H1 (cell line): Measurements from ENCODE around the gene UBE2K. TPM values are rescaled to one million over a fixed set of nuclear protein-coding genes. Genes with fewer than 3 reads are reported as not detected.

Experiments used
- CTCF ChIA-PET: fragments of 300-600 bp; sonication (Branson Sonifier 250); formaldehyde crosslinking; loops from one replicate; lab custom pipeline; 2021; ENCODE audit not compliant: partially characterized antibody; lab: Charles Lee
- POLR2A ChIA-PET: fragments of 300-600 bp; sonication (Branson Sonifier 250); formaldehyde crosslinking; loops from one replicate; lab custom pipeline; 2021; ENCODE audit warnings: inconsistent platforms; ENCODE audit not compliant: partially characterized antibody; lab: Charles Lee
- DNase-seq, 2 experiments: peaks; one replicate each; pipeline versions ENCODE4 v3.0.0 to v3.0.0-alpha.2; 2010 to 2022; ENCODE audit warnings: low spot score in 2 of 2, low read depth in 1 of 2, mixed read lengths in 1 of 2
- FAIRE-seq: peaks from 2 replicates; lab custom pipeline; 2011; peaks lifted over from hg19 to GRCh38; lab: Jason Lieb, UNC
- H2AFZ ChIP-seq: 2 replicates; pipeline ENCODE4 v1.8.1; 2012; ENCODE audit warnings: low read length, inconsistent platforms
- H2AK5ac ChIP-seq: 2 replicates; pipeline ENCODE4 v1.6.1; 2013; ENCODE audit warnings: low read depth, low read length
- H2BK120ac ChIP-seq: replicated peaks from 2 replicates; pipeline ENCODE3; 2013; ENCODE audit warnings: low read depth, low read length, inconsistent platforms
- H2BK12ac ChIP-seq: 2 replicates; pipeline ENCODE4 v1.6.1; 2013; ENCODE audit warnings: low read depth, low read length
- H2BK15ac ChIP-seq: 2 replicates; pipeline ENCODE4 v1.6.1; 2013; ENCODE audit warnings: low read length
- H2BK20ac ChIP-seq: 2 replicates; pipeline ENCODE4 v1.6.1; 2013; ENCODE audit warnings: low read length
- H2BK5ac ChIP-seq: 2 replicates; pipeline ENCODE4 v1.6.1; 2013; ENCODE audit warnings: low read depth, low read length
- H3K14ac ChIP-seq: 2 replicates; pipeline ENCODE4 v1.6.1; 2013; ENCODE audit warnings: inconsistent platforms; ENCODE audit not compliant: insufficient read length
- H3K18ac ChIP-seq: 2 replicates; pipeline ENCODE4 v1.6.1; 2013; ENCODE audit warnings: low read length; ENCODE audit errors: extremely low read depth
- H3K23ac ChIP-seq: 2 replicates; pipeline ENCODE4 v1.6.1; 2013; ENCODE audit warnings: inconsistent platforms; ENCODE audit not compliant: insufficient read length
- H3K23me2 ChIP-seq: 2 replicates; pipeline ENCODE4 v1.6.1; 2013; ENCODE audit warnings: low read depth, low read length
- H3K27ac ChIP-seq: 2 replicates; pipeline ENCODE4 v1.6.1; 2011; ENCODE audit warnings: low read depth, low read length, inconsistent platforms
- H3K27me3 ChIP-seq, 4 experiments: replicated peaks in 1 of 4; 1 replicate in 1 of 4; 2 replicates in 3 of 4; pipeline versions ENCODE4 v1.6.1 to v1.8.1; 2011 to 2013; ENCODE audit warnings: low read length in 3 of 4, mild to moderate bottlenecking in 3 of 4, inconsistent platforms in 2 of 4, mixed read lengths in 2 of 4, moderate library complexity in 1 of 4; ENCODE audit not compliant: control insufficient read depth in 3 of 4, insufficient read depth in 3 of 4; ENCODE audit errors: extremely low read depth in 1 of 4
- H3K36me3 ChIP-seq, 4 experiments: 2 replicates each; pipeline versions ENCODE4 v1.6.1 to v1.8.1; 2011 to 2013; ENCODE audit warnings: mild to moderate bottlenecking in 4 of 4, low read length in 3 of 4, moderate library complexity in 2 of 4, control low read depth in 1 of 4, inconsistent platforms in 1 of 4; ENCODE audit not compliant: insufficient read depth in 4 of 4, control insufficient read depth in 2 of 4
- H3K4ac ChIP-seq: replicated peaks from 2 replicates; pipeline ENCODE3; 2013; ENCODE audit warnings: low read length, low read depth, mixed read lengths, inconsistent platforms; ENCODE audit not compliant: insufficient read length
- H3K4me1 ChIP-seq, 4 experiments: replicated peaks in 1 of 4; 1 replicate in 1 of 4; 2 replicates in 3 of 4; pipeline versions ENCODE4 v1.6.1 to v1.8.1; 2011 to 2013; ENCODE audit warnings: low read length in 3 of 4, inconsistent platforms in 2 of 4, mixed read lengths in 1 of 4; ENCODE audit not compliant: insufficient read depth in 4 of 4, control insufficient read depth in 3 of 4
- H3K4me2 ChIP-seq, 2 experiments: 2 replicates each; pipeline versions ENCODE4 v1.6.1 to v1.8.1; 2011 to 2013; ENCODE audit warnings: low read depth in 2 of 2, low read length in 2 of 2, control low read depth in 1 of 2, inconsistent platforms in 1 of 2, mild to moderate bottlenecking in 1 of 2; ENCODE audit not compliant: insufficient read depth in 1 of 2
- H3K4me3 ChIP-seq, 4 experiments: fragments of 200-600, 300-600 bp in 1 of 4; sonication (generic), shearing (Covaris generic), sonication (Bioruptor Twin) in 1 of 4; 2 replicates each; pipeline versions ENCODE4 v1.5.1 to v1.8.1; 2011 to 2016; ENCODE audit warnings: low read length in 4 of 4, low read depth in 3 of 4, control low read depth in 2 of 4, inconsistent platforms in 2 of 4, mild to moderate bottlenecking in 2 of 4, mixed read lengths in 1 of 4, moderate library complexity in 1 of 4; ENCODE audit not compliant: insufficient read depth in 2 of 4; ENCODE audit errors: extremely low read depth in 1 of 4
- H3K56ac ChIP-seq: replicated peaks from 2 replicates; pipeline ENCODE3; 2013; ENCODE audit warnings: low read depth, mild to moderate bottlenecking, mixed read lengths, low read length, inconsistent platforms; ENCODE audit not compliant: insufficient read length
- H3K79me1 ChIP-seq: 2 replicates; pipeline ENCODE4 v1.6.1; 2013; ENCODE audit warnings: low read depth, low read length, control low read depth
- H3K79me2 ChIP-seq, 2 experiments: 2 replicates each; pipeline versions ENCODE4 v1.6.1 to v1.8.1; 2012 to 2013; ENCODE audit warnings: low read length in 2 of 2, mild to moderate bottlenecking in 2 of 2, inconsistent platforms in 1 of 2; ENCODE audit not compliant: insufficient read depth in 2 of 2, control insufficient read depth in 1 of 2
- H3K9ac ChIP-seq, 4 experiments: replicated peaks in 1 of 4; 1 replicate in 1 of 4; 2 replicates in 3 of 4; pipeline versions ENCODE4 v1.6.1 to v1.8.1; 2011 to 2013; ENCODE audit warnings: low read depth in 3 of 4, low read length in 3 of 4, control low read depth in 2 of 4, mild to moderate bottlenecking in 2 of 4, moderate library complexity in 2 of 4, inconsistent platforms in 1 of 4; ENCODE audit errors: extremely low read depth in 1 of 4
- H3K9me3 ChIP-seq, 2 experiments: 2 replicates each; pipeline versions ENCODE4 v1.6.1 to v1.8.1; 2012 to 2013; ENCODE audit warnings: mild to moderate bottlenecking in 2 of 2, moderate library complexity in 2 of 2, control low read depth in 1 of 2, inconsistent platforms in 1 of 2, low read depth in 1 of 2, low read length in 1 of 2, mixed read lengths in 1 of 2; ENCODE audit not compliant: insufficient read depth in 2 of 2
- H4K20me1 ChIP-seq, 2 experiments: replicated peaks in 1 of 2; 2 replicates each; pipeline versions ENCODE3 to v1.8.1; 2011 to 2013; ENCODE audit warnings: inconsistent platforms in 2 of 2, low read length in 2 of 2, mild to moderate bottlenecking in 1 of 2; ENCODE audit not compliant: insufficient read depth in 2 of 2, control insufficient read depth in 1 of 2
- H4K5ac ChIP-seq: 2 replicates; pipeline ENCODE4 v1.6.1; 2013; ENCODE audit warnings: low read length, low read depth, mixed read lengths, inconsistent platforms; ENCODE audit not compliant: insufficient read length
- H4K8ac ChIP-seq: 2 replicates; pipeline ENCODE4 v1.8.0; 2013; ENCODE audit warnings: mild to moderate bottlenecking, moderate library complexity, low read length, inconsistent platforms; ENCODE audit not compliant: insufficient read depth; ENCODE audit errors: extremely low read depth
- H4K91ac ChIP-seq: replicated peaks from 2 replicates; pipeline ENCODE3; 2013; ENCODE audit warnings: low read length, mixed read lengths, inconsistent platforms; ENCODE audit not compliant: insufficient read length
- GABPA ChIP-seq: IDR thresholded peaks from 2 replicates; pipeline ENCODE4 v1.6.1; 2011; ENCODE audit warnings: mild to moderate bottlenecking, low read length, moderate library complexity, borderline replicate concordance; ENCODE audit not compliant: insufficient read depth
- KDM5A ChIP-seq: fragments of 200-600 bp; IDR thresholded peaks from 2 replicates; pipeline ENCODE4 v1.7.1; 2012; ENCODE audit warnings: mild to moderate bottlenecking, low read length, inconsistent platforms, mixed read lengths
- MAFK ChIP-seq: IDR thresholded peaks from 2 replicates; pipeline ENCODE4 v1.6.1; 2012; ENCODE audit warnings: low read depth, mild to moderate bottlenecking, improper control_type of control experiment, low read length
- PHF8 ChIP-seq: fragments of 200-600 bp; sonication (generic); conservative IDR thresholded peaks from 2 replicates; pipeline ENCODE4 v1.7.1; 2012; ENCODE audit warnings: low read depth, mild to moderate bottlenecking, inconsistent platforms, low read length, moderate library complexity
- POLR2AphosphoS5 ChIP-seq: IDR thresholded peaks from 2 replicates; pipeline ENCODE4 v1.6.1; 2011; ENCODE audit warnings: low read depth, low read length
- RAD21 ChIP-seq, 2 experiments: IDR thresholded peaks in 1 of 2; conservative IDR thresholded peaks in 1 of 2; 2 replicates each; pipeline ENCODE4 v1.6.1; 2011; ENCODE audit warnings: low read depth in 2 of 2, low read length in 2 of 2, improper control_type of control experiment in 1 of 2, inconsistent platforms in 1 of 2, mild to moderate bottlenecking in 1 of 2, moderate library complexity in 1 of 2
- SAP30 ChIP-seq: fragments of 300-600 bp; sonication (generic); IDR thresholded peaks from 2 replicates; pipeline ENCODE4 v1.7.1; 2012; ENCODE audit warnings: low read length, moderate library complexity, mild to moderate bottlenecking, inconsistent platforms; ENCODE audit not compliant: insufficient read depth, insufficient replicate concordance
- SIN3A ChIP-seq, 2 experiments: IDR thresholded peaks in 1 of 2; conservative IDR thresholded peaks in 1 of 2; 2 replicates each; pipeline ENCODE4 v1.6.1; 2011 to 2012; ENCODE audit warnings: low read length in 2 of 2, improper control_type of control experiment in 1 of 2, low read depth in 1 of 2, mild to moderate bottlenecking in 1 of 2
- SRF ChIP-seq: IDR thresholded peaks from 2 replicates; pipeline ENCODE4 v1.6.1; 2011; ENCODE audit warnings: mild to moderate bottlenecking, low read depth, low read length, moderate library complexity
- TCF12 ChIP-seq: IDR thresholded peaks from 2 replicates; pipeline ENCODE4 v1.6.1; 2011; ENCODE audit warnings: low read depth, mild to moderate bottlenecking, low read length
- WGBS, 2 experiments: shearing (Covaris generic) in 1 of 2; methylation state at CpG; one replicate each; pipeline versions ENCODE4 v1.1.6 to v1.1.7; 2013 to 2015; ENCODE audit warnings: low lambda C conversion rate in 2 of 2, mixed read lengths in 2 of 2, inconsistent platforms in 1 of 2, low coverage in 1 of 2, missing lambda C conversion rate in 1 of 2; ENCODE audit not compliant: insufficient replicate concordance in 2 of 2, insufficient coverage in 1 of 2, insufficient read length in 1 of 2; ENCODE audit errors: extremely low coverage in 1 of 2, missing lambda C conversion rate in 1 of 2; 5-methylcytosine and 5-hydroxymethylcytosine counted together
- polyA plus RNA-seq, 7 experiments: library from polyadenylated mRNA; depleted of rRNA in 3 of 7; stranded (reverse) in 5 of 7; unstranded in 2 of 7; fragments of >200 nt in 5 of 7; fragments of 200-250 nt in 2 of 7; gene quantifications; 1 replicate in 5 of 7; 2 replicates in 1 of 7; 4 replicates in 1 of 7; pipeline versions ENCODE4 v1.2.1 to v1.2.3, GENCODE V29; 2011 to 2013; ENCODE audit warnings: missing spikeins in 2 of 7, mixed read lengths in 2 of 7
- total RNA-seq: library from RNA; stranded (reverse); fragmentation: NEBNext Ultra II Directional; extraction: Animal tissue kit (Norgen Biotek cat#: 25700); gene quantifications from 2 replicates; pipeline ENCODE4 v1.2.1, GENCODE V29; 2021

The UBE2K gene
- total and polyA plus RNA-seq, 2 of the 8 experiments (the other 6 are each of a cell fraction or from before 2014, with no cell fraction given): 53.6 to 174 TPM

GRCh38 chr4:39814403-39815185, 116.7 kb downstream of the UBE2K start:
- Histone ChIP-seq H4K5ac (no peak overlapping the region), H3K4me2 (no peak overlapping the region), H3K36me3 (no peaks in the 10 kb centered on the region), H2BK15ac (0 out of 2 replicates have a peak overlapping the region, but pooled peaks have one; percentile 48), H3K27ac (no peak overlapping the region), H3K18ac (no peak overlapping the region), H3K23me2 (peaks cover 21% of the 10 kb centered on the region; the same call in 1 of the 2 replicates), H3K4me3 (no peak overlapping the region), H3K14ac (no peak overlapping the region), H2BK5ac (no peak overlapping the region), H3K9ac (no peak overlapping the region; a peak in 1 of 7 replicates), H3K56ac (peak overlapping the region; percentile 93), H3K23ac (no peak overlapping the region), H2AK5ac (0 out of 2 replicates have a peak overlapping the region, but pooled peaks have one; percentile 29), H2BK12ac (no peak overlapping the region), H3K79me2 (no peaks in the 10 kb centered on the region), H3K9me3 (no peaks in the 10 kb centered on the region), H4K8ac (no peak overlapping the region), H4K20me1 (peaks cover 0 to 7% of the 10 kb centered on the region in 2 experiments), H2BK20ac (no peak overlapping the region), H3K4me1 (no peaks in the 10 kb centered on the region), H3K4ac (peak overlapping the region; percentile 59), H3K27me3 (no peaks in the 10 kb centered on the region), H3K79me1 (no peaks in the 10 kb centered on the region), H2AFZ (no peak overlapping the region), H2BK120ac (no peak overlapping the region), H4K91ac (no peak overlapping the region)
- FAIRE-seq: no peak
- no peak for DNase-seq
- 90% methylated on average over 7 of the region's 7 CpGs; no CpG with 5 or more reads in 1 of the 2 experiments for WGBS, 2 experiments
- POLR2A ChIA-PET: no interaction called here
- CTCF ChIA-PET: interaction anchor here (1.2 kb wide), 1 partner anchor 83 kb away, joined by 4 read pairs; no protein-coding TSS in a partner anchor
- TF ChIP-seq RAD21 (IDR thresholded peaks at IDR 0.05 in 1 of 2, conservative IDR thresholded peaks at IDR 0.05 in 1 of 2; ENCODE audit: low read depth in 2 of 2, low read length in 2 of 2): no peak
- no peak for TF ChIP-seq SAP30
- no peak for TF ChIP-seq TCF12
- TF ChIP-seq SRF: no peak
- TF ChIP-seq POLR2AphosphoS5: no peak
- no peak for TF ChIP-seq KDM5A
- TF ChIP-seq PHF8: no peak
- no peak for TF ChIP-seq GABPA
- TF ChIP-seq MAFK: no peak
- TF ChIP-seq SIN3A (conservative IDR thresholded peaks at IDR 0.05 in 1 of 2, IDR thresholded peaks at IDR 0.05 in 1 of 2; ENCODE audit: low read depth in 1 of 2, low read length in 2 of 2): no peak
